HepG2 (cell line): ENCODE measurements around the gene NFIC. TPM values are rescaled to one million over a fixed set of nuclear protein-coding genes. Genes with fewer than 3 reads are reported as not detected.

Experiments used
- ARNT ChIP-seq: fragments of 450-650 bp; IDR thresholded peaks from 2 replicates; pipeline ENCODE4 v1.6.1; 2017
- DMAP1 ChIP-seq: IDR thresholded peaks from 2 replicates; pipeline ENCODE4 v1.6.1; 2016
- EP300 ChIP-seq, 3 experiments: sonication (generic) in 1 of 3; formaldehyde crosslinking in 1 of 3; IDR thresholded peaks; 2 replicates each; pipeline versions ENCODE4 v1.5.1 to v1.6.1; 2011 to 2020; ENCODE audit warnings: low read depth in 2 of 3, low read length in 2 of 3, borderline replicate concordance in 1 of 3, improper control_type of control experiment in 1 of 3, mild to moderate bottlenecking in 1 of 3, missing genetic modification reagents in 1 of 3, moderate library complexity in 1 of 3
- FIP1L1 ChIP-seq: fragments of 200-400 bp; formaldehyde crosslinking; IDR thresholded peaks from 2 replicates; pipeline ENCODE4 v1.6.1; 2018; ENCODE audit warnings: low read depth, mild to moderate bottlenecking, low read length, moderate library complexity, borderline replicate concordance; ENCODE audit not compliant: insufficient read depth
- MXD1 ChIP-seq: sonication (generic); formaldehyde crosslinking; IDR thresholded peaks from 2 replicates; pipeline ENCODE4 v1.4.0; 2020; ENCODE audit warnings: mild to moderate bottlenecking, missing genetic modification reagents
- PRPF4 ChIP-seq: fragments of 200-400 bp; formaldehyde crosslinking; IDR thresholded peaks from 2 replicates; pipeline ENCODE4 v1.6.1; 2016; ENCODE audit warnings: low read length, low read depth; ENCODE audit not compliant: poor library complexity, severe bottlenecking
- RNF2 ChIP-seq: fragments of 450-650 bp; conservative IDR thresholded peaks from 2 replicates; pipeline ENCODE4 v1.6.1; 2016; ENCODE audit warnings: low read depth
- SRSF4 ChIP-seq: fragments of 200-400 bp; formaldehyde crosslinking; IDR thresholded peaks from one replicate; pipeline ENCODE4 v1.6.1; 2018; ENCODE audit warnings: mild to moderate bottlenecking, low read depth, low read length, moderate library complexity; ENCODE audit not compliant: poor library complexity, severe bottlenecking
- THRA ChIP-seq: sonication (generic); formaldehyde crosslinking; IDR thresholded peaks from 2 replicates; pipeline ENCODE4 v1.4.0; 2020; ENCODE audit warnings: missing genetic modification reagents, borderline replicate concordance
- YY1 ChIP-seq: IDR thresholded peaks from 2 replicates; pipeline ENCODE4 v1.6.1; 2011; ENCODE audit warnings: low read length, low read depth, moderate library complexity, mild to moderate bottlenecking; ENCODE audit not compliant: insufficient read depth, insufficient replicate concordance
- ZNF138 ChIP-seq: sonication (generic); formaldehyde crosslinking; IDR thresholded peaks from 2 replicates; pipeline ENCODE4 v1.5.0; 2020; ENCODE audit warnings: mild to moderate bottlenecking, low read depth, missing genetic modification reagents
- ZNF276 ChIP-seq: sonication (generic); formaldehyde crosslinking; IDR thresholded peaks from 2 replicates; pipeline ENCODE4 v1.4.0; 2020; ENCODE audit warnings: mild to moderate bottlenecking, low read depth, missing genetic modification reagents
- ZNF572 ChIP-seq: sonication (generic); formaldehyde crosslinking; IDR thresholded peaks from 2 replicates; pipeline ENCODE4 v1.5.1; 2020; ENCODE audit warnings: mild to moderate bottlenecking, missing genetic modification reagents
- ZSCAN31 ChIP-seq: sonication (generic); formaldehyde crosslinking; IDR thresholded peaks from 2 replicates; pipeline ENCODE4 v1.5.0; 2020; ENCODE audit warnings: low read depth, mild to moderate bottlenecking, missing genetic modification reagents
- polyA plus RNA-seq, 8 experiments: library from polyadenylated mRNA; depleted of rRNA in 3 of 8; stranded (reverse) in 7 of 8; unstranded in 1 of 8; fragments of >200 nt; fragmentation: Illumina TruSeq in 4 of 8; extraction: Trizol in 4 of 8; gene quantifications; 2 replicates each; pipeline versions ENCODE4 v1.2.1 to v1.2.3, GENCODE V29; 2011 to 2016; ENCODE audit warnings: low read depth in 4 of 8, missing spikeins in 1 of 8, mixed read lengths in 1 of 8; ENCODE audit not compliant: insufficient read depth in 1 of 8
- total RNA-seq, 5 experiments: library from RNA; depleted of rRNA; stranded (reverse); fragments of >200 nt; fragmentation: Illumina TruSeq; extraction: Trizol; gene quantifications; 2 replicates each; pipeline ENCODE4 v1.2.3, GENCODE V29; 2016; ENCODE audit warnings: low read depth in 1 of 5
- TF ChIP-seq, protein P1 (sequence below): sonication (generic); formaldehyde crosslinking; IDR thresholded peaks from 2 replicates; pipeline ENCODE4 v1.4.0; 2020; ENCODE audit warnings: low read depth, missing genetic modification reagents
- TF ChIP-seq, protein P2 (sequence below): IDR thresholded peaks from 2 replicates; pipeline ENCODE4 v1.6.1; 2012; ENCODE audit warnings: low read length, improper control_type of control experiment

Gene NFIC
- total and polyA plus RNA-seq, 2 of the 13 experiments (the other 11 are each of a cell fraction or from before 2014, with no cell fraction given): 1.3 to 2.5 TPM

DNA sequence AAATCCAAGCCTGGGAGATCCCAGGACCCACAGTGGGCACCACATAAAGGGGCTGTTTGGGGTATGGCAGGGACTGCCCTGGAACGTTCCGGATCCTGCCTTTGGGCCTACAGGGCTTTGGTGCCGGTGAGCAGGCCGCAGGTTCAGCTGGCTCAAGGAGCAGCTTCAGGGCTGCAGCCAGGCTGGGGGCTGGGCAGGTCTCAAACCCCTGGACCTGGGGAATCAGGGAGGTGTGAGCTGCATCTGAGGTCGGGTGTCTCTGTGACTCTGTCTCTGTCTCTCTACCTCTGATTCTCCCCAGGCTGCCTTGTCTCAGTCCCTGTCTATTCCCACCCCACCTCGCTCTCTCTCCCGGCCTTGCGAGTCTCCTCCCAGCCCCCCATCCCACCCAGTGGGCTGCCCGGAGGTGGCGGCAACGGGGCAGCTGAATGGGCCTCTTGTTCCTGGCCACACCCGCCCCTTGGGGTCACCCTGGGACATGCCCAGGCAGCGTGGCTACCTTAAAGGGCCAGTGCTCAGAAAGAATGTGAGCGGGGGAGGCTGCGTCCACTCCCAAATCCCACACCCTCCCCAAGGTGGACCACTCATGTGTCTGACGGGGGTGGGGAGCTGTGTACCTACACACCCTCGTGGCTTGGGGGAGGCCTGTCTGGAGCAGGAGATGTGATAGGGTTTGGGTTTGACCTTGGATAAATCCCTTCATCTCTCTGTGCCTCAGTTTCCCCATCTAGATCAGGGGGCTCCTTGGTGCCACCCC is 31.1 kb downstream of the NFIC start (continued):
- TF ChIP-seq SRSF4 (no peak), ZNF276 (CRISPR knock-in tag) (no peak), EP300 (IDR thresholded peaks at IDR 0.05; ENCODE audit: low read depth in 2 of 2, low read length in 2 of 2) (peak; percentile 79 to 89; a peak in 3 of 4 replicates), EP300 (CRISPR knock-in tag; IDR thresholded peaks at IDR 0.05; ENCODE audit: borderline replicate concordance) (peak; percentile 91), MXD1 (CRISPR knock-in tag) (no peak), ZNF572 (CRISPR knock-in tag) (no peak), DMAP1 (CRISPR knock-in tag) (peak; percentile 75), ARNT (no peak), RNF2 (no peak), YY1 (peak; percentile 23), PRPF4 (peak; percentile 78), ZSCAN31 (CRISPR knock-in tag) (0 out of 2 replicates have a peak, but pooled peaks have one; percentile 7), THRA (CRISPR knock-in tag) (peak; percentile 100), FIP1L1 (no peak), ZNF138 (CRISPR knock-in tag) (no peak)
- TF ChIP-seq, protein P1, sequence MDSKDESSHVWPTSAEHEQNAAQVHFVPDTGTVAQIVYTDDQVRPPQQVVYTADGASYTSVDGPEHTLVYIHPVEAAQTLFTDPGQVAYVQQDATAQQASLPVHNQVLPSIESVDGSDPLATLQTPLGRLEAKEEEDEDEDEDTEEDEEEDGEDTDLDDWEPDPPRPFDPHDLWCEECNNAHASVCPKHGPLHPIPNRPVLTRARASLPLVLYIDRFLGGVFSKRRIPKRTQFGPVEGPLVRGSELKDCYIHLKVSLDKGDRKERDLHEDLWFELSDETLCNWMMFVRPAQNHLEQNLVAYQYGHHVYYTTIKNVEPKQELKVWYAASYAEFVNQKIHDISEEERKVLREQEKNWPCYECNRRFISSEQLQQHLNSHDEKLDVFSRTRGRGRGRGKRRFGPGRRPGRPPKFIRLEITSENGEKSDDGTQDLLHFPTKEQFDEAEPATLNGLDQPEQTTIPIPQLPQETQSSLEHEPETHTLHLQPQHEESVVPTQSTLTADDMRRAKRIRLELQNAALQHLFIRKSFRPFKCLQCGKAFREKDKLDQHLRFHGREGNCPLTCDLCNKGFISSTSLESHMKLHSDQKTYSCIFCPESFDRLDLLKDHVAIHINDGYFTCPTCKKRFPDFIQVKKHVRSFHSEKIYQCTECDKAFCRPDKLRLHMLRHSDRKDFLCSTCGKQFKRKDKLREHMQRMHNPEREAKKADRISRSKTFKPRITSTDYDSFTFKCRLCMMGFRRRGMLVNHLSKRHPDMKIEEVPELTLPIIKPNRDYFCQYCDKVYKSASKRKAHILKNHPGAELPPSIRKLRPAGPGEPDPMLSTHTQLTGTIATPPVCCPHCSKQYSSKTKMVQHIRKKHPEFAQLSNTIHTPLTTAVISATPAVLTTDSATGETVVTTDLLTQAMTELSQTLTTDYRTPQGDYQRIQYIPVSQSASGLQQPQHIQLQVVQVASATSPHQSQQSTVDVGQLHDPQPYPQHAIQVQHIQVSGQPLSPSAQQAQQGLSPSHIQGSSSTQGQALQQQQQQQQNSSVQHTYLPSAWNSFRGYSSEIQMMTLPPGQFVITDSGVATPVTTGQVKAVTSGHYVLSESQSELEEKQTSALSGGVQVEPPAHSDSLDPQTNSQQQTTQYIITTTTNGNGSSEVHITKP: peak; percentile 71
- TF ChIP-seq, protein P2, sequence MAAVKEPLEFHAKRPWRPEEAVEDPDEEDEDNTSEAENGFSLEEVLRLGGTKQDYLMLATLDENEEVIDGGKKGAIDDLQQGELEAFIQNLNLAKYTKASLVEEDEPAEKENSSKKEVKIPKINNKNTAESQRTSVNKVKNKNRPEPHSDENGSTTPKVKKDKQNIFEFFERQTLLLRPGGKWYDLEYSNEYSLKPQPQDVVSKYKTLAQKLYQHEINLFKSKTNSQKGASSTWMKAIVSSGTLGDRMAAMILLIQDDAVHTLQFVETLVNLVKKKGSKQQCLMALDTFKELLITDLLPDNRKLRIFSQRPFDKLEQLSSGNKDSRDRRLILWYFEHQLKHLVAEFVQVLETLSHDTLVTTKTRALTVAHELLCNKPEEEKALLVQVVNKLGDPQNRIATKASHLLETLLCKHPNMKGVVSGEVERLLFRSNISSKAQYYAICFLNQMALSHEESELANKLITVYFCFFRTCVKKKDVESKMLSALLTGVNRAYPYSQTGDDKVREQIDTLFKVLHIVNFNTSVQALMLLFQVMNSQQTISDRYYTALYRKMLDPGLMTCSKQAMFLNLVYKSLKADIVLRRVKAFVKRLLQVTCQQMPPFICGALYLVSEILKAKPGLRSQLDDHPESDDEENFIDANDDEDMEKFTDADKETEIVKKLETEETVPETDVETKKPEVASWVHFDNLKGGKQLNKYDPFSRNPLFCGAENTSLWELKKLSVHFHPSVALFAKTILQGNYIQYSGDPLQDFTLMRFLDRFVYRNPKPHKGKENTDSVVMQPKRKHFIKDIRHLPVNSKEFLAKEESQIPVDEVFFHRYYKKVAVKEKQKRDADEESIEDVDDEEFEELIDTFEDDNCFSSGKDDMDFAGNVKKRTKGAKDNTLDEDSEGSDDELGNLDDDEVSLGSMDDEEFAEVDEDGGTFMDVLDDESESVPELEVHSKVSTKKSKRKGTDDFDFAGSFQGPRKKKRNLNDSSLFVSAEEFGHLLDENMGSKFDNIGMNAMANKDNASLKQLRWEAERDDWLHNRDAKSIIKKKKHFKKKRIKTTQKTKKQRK: no peak
